Stomach (tissue), 4 donors: Measurements from ENCODE around the gene VGLL4.

ENCODE experiments used
- POLR2AphosphoS5 ChIP-seq, 3 donors: sonication (generic); formaldehyde crosslinking; IDR thresholded peaks; one replicate each; pipeline ENCODE4 v1.6.1; 2016; ENCODE audit warnings: antibody characterized with exemption in 3 of 3
- TF ChIP-seq, protein P1 (sequence below), 7 experiments: fragments of 450-650 bp in 4 of 7; fragments of 200-600 bp in 3 of 7; sonication (generic) in 3 of 7; IDR thresholded peaks; one replicate each; pipeline ENCODE4 v1.5.1; 2016 to 2019; ENCODE audit warnings: antibody characterized with exemption in 7 of 7, control low read depth in 2 of 7, mild to moderate bottlenecking in 1 of 7

DNA sequence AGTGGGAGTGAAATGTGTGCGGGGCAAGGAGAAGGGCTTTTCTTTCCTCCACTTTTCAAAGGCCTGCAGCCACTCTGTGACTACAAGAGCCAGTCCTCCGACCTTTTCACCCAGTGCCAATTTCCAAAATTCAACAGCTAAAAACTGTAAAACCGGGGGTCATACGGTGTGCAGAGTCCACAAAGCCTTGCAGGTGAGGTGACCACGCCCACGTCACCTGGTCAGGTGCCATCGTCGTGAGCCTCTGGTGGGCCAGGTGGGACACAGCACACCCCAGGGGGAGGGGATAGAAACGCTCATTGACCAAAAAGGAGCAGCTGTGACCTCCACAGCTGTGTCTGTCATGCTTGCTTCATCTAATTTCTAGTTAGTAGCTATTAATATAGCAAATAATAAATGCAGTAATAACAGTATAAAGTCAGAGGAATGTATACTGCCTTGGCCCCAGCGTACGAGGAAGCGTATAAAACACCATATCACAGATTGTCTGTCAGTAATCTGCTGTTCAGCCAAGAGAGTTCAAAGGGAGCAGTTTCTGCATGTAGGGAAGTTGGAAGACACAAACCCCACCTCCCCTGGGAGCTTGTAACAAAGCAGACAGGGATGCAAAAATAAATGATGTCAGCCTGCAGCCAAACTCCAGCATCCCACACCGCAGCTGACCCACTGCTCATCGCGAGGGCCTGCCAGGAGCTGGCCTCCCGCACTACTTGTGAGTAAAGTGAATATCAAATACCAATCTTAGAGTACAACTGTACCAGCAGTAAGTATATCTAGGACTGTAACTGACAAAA lies 86.7 kb downstream of the VGLL4 start:
- TF ChIP-seq, protein P1, sequence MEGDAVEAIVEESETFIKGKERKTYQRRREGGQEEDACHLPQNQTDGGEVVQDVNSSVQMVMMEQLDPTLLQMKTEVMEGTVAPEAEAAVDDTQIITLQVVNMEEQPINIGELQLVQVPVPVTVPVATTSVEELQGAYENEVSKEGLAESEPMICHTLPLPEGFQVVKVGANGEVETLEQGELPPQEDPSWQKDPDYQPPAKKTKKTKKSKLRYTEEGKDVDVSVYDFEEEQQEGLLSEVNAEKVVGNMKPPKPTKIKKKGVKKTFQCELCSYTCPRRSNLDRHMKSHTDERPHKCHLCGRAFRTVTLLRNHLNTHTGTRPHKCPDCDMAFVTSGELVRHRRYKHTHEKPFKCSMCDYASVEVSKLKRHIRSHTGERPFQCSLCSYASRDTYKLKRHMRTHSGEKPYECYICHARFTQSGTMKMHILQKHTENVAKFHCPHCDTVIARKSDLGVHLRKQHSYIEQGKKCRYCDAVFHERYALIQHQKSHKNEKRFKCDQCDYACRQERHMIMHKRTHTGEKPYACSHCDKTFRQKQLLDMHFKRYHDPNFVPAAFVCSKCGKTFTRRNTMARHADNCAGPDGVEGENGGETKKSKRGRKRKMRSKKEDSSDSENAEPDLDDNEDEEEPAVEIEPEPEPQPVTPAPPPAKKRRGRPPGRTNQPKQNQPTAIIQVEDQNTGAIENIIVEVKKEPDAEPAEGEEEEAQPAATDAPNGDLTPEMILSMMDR (IDR thresholded peaks at IDR 0.05), result no peak
- no peak for TF ChIP-seq POLR2AphosphoS5 (IDR thresholded peaks at IDR 0.05)
